A172 (cell line): ENCODE results near the gene TSPEAR. TPM values are rescaled to one million over a fixed set of nuclear protein-coding genes. Genes with fewer than 3 reads are reported as not detected.
A peak's percentile ranks its signal among the peaks of the same experiment; 100 is the strongest.
"Not testable (repeated sequence)": the region's sequence is repeated elsewhere in the genome, so short reads cannot be mapped to it uniquely, and the experiment has no call there.

ENCODE experiments used
- DNase-seq: peaks from one replicate; pipeline ENCODE4 v3.0.0-alpha.2; 2015; ENCODE audit warnings: low spot score
- total RNA-seq: library from RNA; depleted of rRNA; stranded (reverse); fragments of >200 nt; shearing (Covaris generic); gene quantifications from 2 replicates; pipeline ENCODE4 v1.2.3, GENCODE V29; 2014

TSPEAR gene
- total RNA-seq, 1 experiment from 2014 or later: not detected

GRCh38 chr21:44606495-44606894 lies 104.9 kb downstream of the TSPEAR start:
- DNase-seq: no peak

- no peak for DNase-seq
These were observed 107.5 kb downstream of the TSPEAR start for GRCh38 chr21:44603911-44604310.

- no peak for DNase-seq
These were observed 108.1 kb downstream of the TSPEAR start for GRCh38 chr21:44603109-44603875.

GRCh38 chr21:44602463-44602850 lies 108.9 kb downstream of the TSPEAR start:
- DNase-seq: no peak

- DNase-seq: no peak
These were observed 109.5 kb downstream of the TSPEAR start for GRCh38 chr21:44601596-44602462.

GRCh38 chr21:44601091-44601490 lies 110.3 kb downstream of the TSPEAR start:
- not testable (repeated sequence) for DNase-seq

- DNase-seq: not testable (repeated sequence)
These were observed 111.0 kb downstream of the TSPEAR start, which contains the start of gene KRTAP10-7 for GRCh38 chr21:44600118-44600978. Gene KRTAP10-7, plus strand, starts transcription at chr21:44600597. Its CDS starts 25 bp downstream, at chr21:44600622.

- no peak for DNase-seq
These were observed 111.9 kb downstream of the TSPEAR start for GRCh38 chr21:44599264-44600029.

GRCh38 chr21:44598061-44598460 lies 113.3 kb downstream of the TSPEAR start:
- DNase-seq: no peak

GRCh38 chr21:44596068-44596725 lies 115.2 kb downstream of the TSPEAR start:
- peak; percentile 13 for DNase-seq

GRCh38 chr21:44595524-44595923 lies 115.8 kb downstream of the TSPEAR start:
- DNase-seq: no peak

- no peak for DNase-seq
These were observed 116.9 kb downstream of the TSPEAR start for GRCh38 chr21:44594406-44594916.

GRCh38 chr21:44593598-44594405 lies 117.6 kb downstream of the TSPEAR start:
- DNase-seq: no peak

- no peak for DNase-seq
These were observed 118.7 kb downstream of the TSPEAR start, which contains the start of gene KRTAP10-6 for GRCh38 chr21:44592446-44593311. Gene KRTAP10-6, minus strand, starts transcription at chr21:44592505. Its CDS starts 21 bp downstream, at chr21:44592484.

GRCh38 chr21:44591801-44592130 lies 119.6 kb downstream of the TSPEAR start:
- DNase-seq: not testable (repeated sequence)

GRCh38 chr21:44590897-44591800 lies 120.2 kb downstream of the TSPEAR start:
- DNase-seq: not testable (repeated sequence)

GRCh38 chr21:44590311-44590721 lies 121.1 kb downstream of the TSPEAR start:
- no peak for DNase-seq
